Colonic mucosa (tissue), 4 donors: ENCODE data around the gene NPW. TPM values are rescaled to one million over a fixed set of nuclear protein-coding genes. Genes with fewer than 3 reads are reported as not detected.

ENCODE experiments used
- DNase-seq: peaks from one replicate; pipeline ENCODE4 v3.0.0-alpha.2; 2020
- H3K27ac ChIP-seq: fragments of 200-600 bp; one replicate; pipeline ENCODE4 v1.8.0; 2021
- H3K27me3 ChIP-seq: fragments of 200-600 bp; one replicate; pipeline ENCODE4 v1.8.0; 2021
- H3K36me3 ChIP-seq: fragments of 200-600 bp; one replicate; pipeline ENCODE4 v1.8.0; 2021
- H3K4me1 ChIP-seq: fragments of 200-600 bp; one replicate; pipeline ENCODE4 v1.8.0; 2021; ENCODE audit warnings: mild to moderate bottlenecking
- H3K4me3 ChIP-seq: fragments of 200-600 bp; one replicate; pipeline ENCODE4 v1.8.0; 2021
- H3K9ac ChIP-seq, 2 donors: one replicate each; pipeline ENCODE4 v1.7.0; 2013; ENCODE audit warnings: control low read depth in 2 of 2, low read depth in 2 of 2, low read length in 2 of 2
- H3K9me3 ChIP-seq: fragments of 200-600 bp; one replicate; pipeline ENCODE4 v1.8.0; 2021
- CTCF ChIP-seq: fragments of 200-600 bp; IDR thresholded peaks from one replicate; pipeline ENCODE4 v1.8.0; 2022; ENCODE audit warnings: antibody characterized with exemption, mild to moderate bottlenecking
- intact Hi-C: fragments of 100-400 bp; cut with DNase I; formaldehyde crosslinking; loops from one replicate; pipeline ENCODE4 v1.14.1; 2022
- total RNA-seq, 2 donors: library from RNA; stranded (reverse); fragmentation: NEBNext Ultra II Directional in 1 of 2; extraction: Animal tissue kit (Norgen Biotek cat#: 25700) in 1 of 2; gene quantifications; one replicate each; pipeline ENCODE4 v1.2.1, GENCODE V29; 2021
- donor health status: healthy.
- donor health status: DM: no; HTN: no; CAD: no.
- donor health status: DM: no; HTN: no; CAD: no.

Gene NPW
- total RNA-seq, 2 donors from 2014 or later = 3.5 to 3.8 TPM

GRCh38 chr16:2066139-2066538 lies 46.6 kb downstream of the NPW start:
- Histone ChIP-seq H3K4me3 (no peak overlapping the region), H3K4me1 (no peaks in the 10 kb centered on the region), H3K27me3 (no peaks in the 10 kb centered on the region), H3K9ac (no peak overlapping the region), H3K9me3 (no peaks in the 10 kb centered on the region), H3K27ac (no peak overlapping the region), H3K36me3 (peaks cover 12% of the 10 kb centered on the region)
- intact Hi-C loops = no loop called here
- no peak for DNase-seq
- no peak for TF ChIP-seq CTCF

Other genes starting within 250 kb of the NPW start
- gene NME3, start 248.2 kb upstream of the NPW start, total RNA-seq = 10 to 100 TPM; 61.3 to 79.7 TPM
- gene EME2, start 247.0 kb upstream of the NPW start, total RNA-seq = 10 to 100 TPM; 16.7 to 30.6 TPM
- 100 to 1,000 TPM; 106 to 227 TPM for gene MRPS34, start 246.7 kb upstream of the NPW start, total RNA-seq
- 10 to 100 TPM; 32.7 to 35.9 TPM for gene SPSB3, start 237.2 kb upstream of the NPW start, total RNA-seq
- gene NUBP2, start 236.8 kb upstream of the NPW start, total RNA-seq = 10 to 100 TPM; 30.0 to 72.8 TPM
- gene IGFALS, start 226.1 kb upstream of the NPW start, total RNA-seq = 1 to 10 TPM; 5.7 to 7.0 TPM
- 10 to 100 TPM; 61.9 to 64.7 TPM for gene HAGH, start 193.0 kb upstream of the NPW start, total RNA-seq
- 10 to 100 TPM; 55.5 to 73.9 TPM for gene FAHD1, start 192.6 kb upstream of the NPW start, total RNA-seq
- under 1 TPM in 1 of 2 donors, not detected in 1; 0.27 TPM for gene MEIOB, start 147.6 kb upstream of the NPW start, total RNA-seq
- under 1 TPM; 0.59 to 0.82 TPM for gene HS3ST6, start 101.4 kb upstream of the NPW start, total RNA-seq
- gene MSRB1, start 76.6 kb upstream of the NPW start, total RNA-seq = 10 to 100 TPM; 33.0 to 61.2 TPM
- not detected for gene RPL3L, start 65.1 kb upstream of the NPW start, total RNA-seq
- 100 to 1,000 TPM; 219 to 272 TPM for gene NDUFB10, start 60.2 kb upstream of the NPW start, total RNA-seq
- gene RPS2, start 55.0 kb upstream of the NPW start, total RNA-seq = 1,000 to 10,000 TPM; 1,996 to 2,736 TPM
- gene RNF151, start 52.9 kb upstream of the NPW start, total RNA-seq = not detected
- 10 to 100 TPM; 19.4 to 43.1 TPM for gene TBL3, start 47.7 kb upstream of the NPW start, total RNA-seq
- gene NOXO1, start 38.3 kb upstream of the NPW start, total RNA-seq = 10 to 100 TPM; 43.9 to 80.1 TPM
- 10 to 100 TPM; 76.6 to 79.5 TPM for gene GFER, start 35.6 kb upstream of the NPW start, total RNA-seq
- 1 to 10 TPM; 1.5 to 1.9 TPM for gene SYNGR3, start 29.8 kb upstream of the NPW start, total RNA-seq
- 10 to 100 TPM; 45.4 to 64.3 TPM for gene ZNF598, start 10.0 kb upstream of the NPW start, total RNA-seq
- 10 to 100 TPM; 64.0 to 77.9 TPM for gene NHERF2, start 7.1 kb downstream of the NPW start, total RNA-seq
- 10 to 100 TPM; 30.1 to 96.8 TPM for gene NTHL1, start 28.0 kb downstream of the NPW start, total RNA-seq
- gene TSC2, start 28.2 kb downstream of the NPW start, total RNA-seq = 100 to 1,000 TPM in 1 of 2 donors, 10 to 100 TPM in 1; 75.3 to 143 TPM
- 10 to 100 TPM; 48.2 to 83.5 TPM for gene PKD1, start 116.1 kb downstream of the NPW start, total RNA-seq
- 10 to 100 TPM; 18.2 to 24.5 TPM for gene RAB26, start 128.8 kb downstream of the NPW start, total RNA-seq
- 100 to 1,000 TPM; 102 to 131 TPM for gene TRAF7, start 136.0 kb downstream of the NPW start, total RNA-seq
- gene CASKIN1, start 176.8 kb downstream of the NPW start, total RNA-seq = under 1 TPM; 0.07 to 0.27 TPM
- gene MLST8, start 185.7 kb downstream of the NPW start, total RNA-seq = 10 to 100 TPM; 26.5 to 53.5 TPM
- gene BRICD5, start 191.1 kb downstream of the NPW start, total RNA-seq = 10 to 100 TPM in 1 of 2 donors, 1 to 10 TPM in 1; 7.7 to 15.2 TPM
- gene PGP, start 195.1 kb downstream of the NPW start, total RNA-seq = 10 to 100 TPM; 17.1 to 37.3 TPM
- gene E4F1, start 203.8 kb downstream of the NPW start, total RNA-seq = 10 to 100 TPM; 19.9 to 37.4 TPM
- 1 to 10 TPM in 1 of 2 donors, under 1 TPM in 1; 0.85 to 2.4 TPM for gene DNASE1L2, start 216.7 kb downstream of the NPW start, total RNA-seq
- 100 to 1,000 TPM; 109 to 134 TPM for gene ECI1, start 231.8 kb downstream of the NPW start, total RNA-seq
- 100 to 1,000 TPM; 108 to 154 TPM for gene RNPS1, start 248.3 kb downstream of the NPW start, total RNA-seq